Gastrocnemius medialis (tissue), 4 donors: ENCODE data around the gene BNIP2.

Experiments used
- POLR2A ChIP-seq, 2 donors: fragments of 450-650 bp; IDR thresholded peaks; one replicate each; pipeline ENCODE4 v1.6.1; 2017; ENCODE audit warnings: antibody characterized with exemption in 2 of 2, mild to moderate bottlenecking in 2 of 2, moderate library complexity in 2 of 2
- TF ChIP-seq, protein P1 (sequence below), 5 experiments: fragments of 450-650 bp in 3 of 5; fragments of 200-600 bp in 2 of 5; sonication (generic) in 2 of 5; IDR thresholded peaks in 4 of 5; conservative IDR thresholded peaks in 1 of 5; 1 replicate in 4 of 5; 2 replicates in 1 of 5; pipeline ENCODE4 v1.5.1; 2016 to 2019; ENCODE audit warnings: antibody characterized with exemption in 5 of 5, mild to moderate bottlenecking in 3 of 5, moderate library complexity in 3 of 5

DNA sequence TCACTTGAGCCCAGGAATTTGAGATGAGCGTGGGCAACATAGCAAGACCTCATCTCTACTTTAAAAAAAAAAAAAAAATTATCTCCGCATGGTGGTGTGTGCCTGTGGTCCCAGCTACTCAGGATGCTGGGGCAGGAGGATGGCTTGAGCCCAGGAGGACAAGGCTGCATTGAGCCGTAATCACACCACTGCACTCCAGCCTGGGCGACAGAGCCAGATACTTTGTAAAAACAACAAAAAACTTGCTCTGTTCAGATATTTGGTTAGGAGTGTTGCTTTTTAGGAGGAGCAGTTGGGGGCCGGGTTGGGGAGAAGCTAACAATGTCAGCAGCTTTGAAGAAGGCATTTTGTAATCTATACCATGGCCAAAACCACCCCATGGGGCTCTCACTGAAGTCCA, 73.5 kb downstream of the BNIP2 start:
- TF ChIP-seq, protein P1, sequence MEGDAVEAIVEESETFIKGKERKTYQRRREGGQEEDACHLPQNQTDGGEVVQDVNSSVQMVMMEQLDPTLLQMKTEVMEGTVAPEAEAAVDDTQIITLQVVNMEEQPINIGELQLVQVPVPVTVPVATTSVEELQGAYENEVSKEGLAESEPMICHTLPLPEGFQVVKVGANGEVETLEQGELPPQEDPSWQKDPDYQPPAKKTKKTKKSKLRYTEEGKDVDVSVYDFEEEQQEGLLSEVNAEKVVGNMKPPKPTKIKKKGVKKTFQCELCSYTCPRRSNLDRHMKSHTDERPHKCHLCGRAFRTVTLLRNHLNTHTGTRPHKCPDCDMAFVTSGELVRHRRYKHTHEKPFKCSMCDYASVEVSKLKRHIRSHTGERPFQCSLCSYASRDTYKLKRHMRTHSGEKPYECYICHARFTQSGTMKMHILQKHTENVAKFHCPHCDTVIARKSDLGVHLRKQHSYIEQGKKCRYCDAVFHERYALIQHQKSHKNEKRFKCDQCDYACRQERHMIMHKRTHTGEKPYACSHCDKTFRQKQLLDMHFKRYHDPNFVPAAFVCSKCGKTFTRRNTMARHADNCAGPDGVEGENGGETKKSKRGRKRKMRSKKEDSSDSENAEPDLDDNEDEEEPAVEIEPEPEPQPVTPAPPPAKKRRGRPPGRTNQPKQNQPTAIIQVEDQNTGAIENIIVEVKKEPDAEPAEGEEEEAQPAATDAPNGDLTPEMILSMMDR (IDR thresholded peaks at IDR 0.05 in 4 of 5, conservative IDR thresholded peaks at IDR 0.05 in 1 of 5): no peak
- no peak for TF ChIP-seq POLR2A (IDR thresholded peaks at IDR 0.05)
